GM21825 (cell line): ENCODE measurements around the gene SZT2.
"Not testable (repeated sequence)": the region's sequence is repeated elsewhere in the genome, so short reads cannot be mapped to it uniquely, and the experiment has no call there.

Source experiments
- ATAC-seq: cut with Tn5 transposase; IDR thresholded peaks from one replicate; pipeline ENCODE4 v1.9.1; 2021; ENCODE audit warnings: mild to moderate bottlenecking, moderate library complexity; ENCODE audit not compliant: unreplicated experiment

The SZT2 gene

DNA sequence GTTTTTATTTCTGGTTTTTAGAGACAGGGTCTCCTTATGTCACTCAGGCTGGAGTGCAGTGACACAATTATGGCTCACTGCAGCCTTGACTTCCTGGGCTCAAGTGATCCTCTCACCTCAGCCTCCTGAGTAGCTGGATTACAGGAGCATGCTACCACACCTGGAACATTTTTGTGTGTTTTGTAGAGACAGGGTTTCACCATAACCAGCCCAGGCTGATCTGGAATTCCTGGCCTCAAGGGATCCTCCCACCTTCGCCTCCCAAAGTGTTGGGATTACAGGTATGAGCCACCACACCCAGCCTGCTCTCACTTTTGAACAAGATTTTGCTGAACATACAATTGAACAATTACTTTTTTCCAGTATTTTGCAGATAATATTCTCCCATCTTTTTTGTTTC lies 88.0 kb downstream of the SZT2 start:
- ATAC-seq: no peak

DNA sequence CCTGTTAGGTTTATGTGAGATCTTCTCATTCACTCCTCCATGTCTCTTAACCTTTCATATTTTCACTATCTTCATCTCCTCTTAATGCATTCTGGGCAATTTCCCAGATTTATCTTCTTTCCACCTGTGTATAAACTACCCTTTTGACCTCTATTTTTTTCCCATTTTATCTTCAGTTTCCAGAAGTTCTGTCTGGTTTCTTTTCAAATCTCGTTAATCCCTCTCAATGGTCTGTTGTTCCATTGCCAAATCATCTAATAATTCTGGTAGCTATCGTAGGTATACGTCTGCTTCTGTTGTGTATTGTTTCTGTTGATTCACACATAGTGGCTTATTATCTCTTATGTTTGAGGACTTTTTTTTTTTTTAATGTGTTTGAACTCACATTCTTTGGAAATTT lies 89.7 kb downstream of the SZT2 start:
- ATAC-seq: no peak

DNA sequence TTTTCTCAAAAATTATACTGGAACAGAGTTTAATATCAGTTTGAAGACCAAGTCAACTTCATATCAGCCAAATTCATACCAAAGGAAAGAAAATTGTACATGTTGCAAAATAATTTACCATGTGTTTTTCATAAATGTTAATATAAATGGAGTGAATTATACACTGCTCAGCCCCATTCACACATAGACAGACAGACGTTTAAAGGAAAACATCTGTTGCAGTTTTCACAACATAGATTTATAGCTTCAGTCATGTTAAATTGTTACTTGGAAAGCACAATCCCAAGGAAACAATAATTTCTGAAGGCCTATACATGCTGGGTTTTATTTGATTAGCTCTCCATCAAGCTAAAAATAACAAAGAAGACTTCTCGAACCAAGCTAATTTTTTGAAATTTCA lies 91.8 kb downstream of the SZT2 start:
- no peak for ATAC-seq

DNA sequence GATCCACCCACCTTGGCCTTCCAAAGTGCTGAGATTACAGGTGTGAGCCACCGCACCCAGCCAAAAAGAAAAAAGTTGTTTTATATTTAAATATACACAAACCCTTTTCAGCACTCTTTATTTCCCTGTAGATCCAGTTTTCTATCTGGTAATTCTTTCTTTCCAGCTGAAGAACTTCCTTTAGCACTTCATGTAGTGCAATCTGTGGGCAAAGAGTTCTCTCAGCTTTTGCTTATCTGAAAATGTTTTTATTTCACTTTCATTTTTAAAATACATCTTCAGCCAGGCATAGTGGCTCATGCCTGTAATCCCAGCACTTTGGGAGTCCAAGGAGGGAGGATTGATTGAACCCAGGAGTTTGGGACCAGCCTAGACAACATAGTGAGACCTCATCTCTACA lies 92.5 kb downstream of the SZT2 start:
- ATAC-seq: no peak

DNA sequence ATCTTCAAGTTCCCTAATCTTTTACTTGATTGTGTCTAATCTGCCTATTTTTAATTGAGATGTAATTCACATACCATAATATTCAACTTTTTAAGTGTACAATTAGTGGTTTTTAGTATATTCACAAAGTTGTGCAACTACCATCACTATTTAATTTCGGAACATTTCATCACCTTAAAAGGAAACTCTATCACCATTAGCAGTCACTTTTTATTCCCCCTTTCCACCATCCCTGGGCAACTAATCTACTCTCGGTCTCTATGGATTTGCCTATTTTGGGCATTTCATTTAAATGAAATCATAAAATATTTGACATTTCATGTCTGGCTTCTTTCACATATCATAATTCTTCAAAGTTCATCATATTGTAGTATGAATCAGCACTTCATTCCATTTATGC lies 94.7 kb downstream of the SZT2 start:
- no peak for ATAC-seq

DNA sequence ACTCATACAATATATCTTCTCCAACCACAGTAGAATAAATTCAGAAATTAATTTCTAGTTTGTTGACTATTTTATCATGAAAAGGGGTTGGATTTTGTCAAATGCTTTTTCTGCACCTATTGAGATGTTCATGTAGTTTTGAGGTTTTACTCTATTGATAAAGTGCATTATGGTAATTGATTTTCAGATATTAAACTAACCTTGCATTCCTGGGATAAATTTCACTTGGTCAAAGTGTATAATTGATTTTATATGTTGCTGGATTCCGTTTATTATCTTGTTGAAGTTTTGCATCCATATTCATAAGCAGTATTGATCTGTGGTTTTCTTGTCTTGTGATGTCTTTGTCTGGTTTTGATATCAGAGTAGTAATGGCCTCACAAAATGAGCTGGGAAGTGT lies 98.5 kb downstream of the SZT2 start:
- no peak for ATAC-seq

DNA sequence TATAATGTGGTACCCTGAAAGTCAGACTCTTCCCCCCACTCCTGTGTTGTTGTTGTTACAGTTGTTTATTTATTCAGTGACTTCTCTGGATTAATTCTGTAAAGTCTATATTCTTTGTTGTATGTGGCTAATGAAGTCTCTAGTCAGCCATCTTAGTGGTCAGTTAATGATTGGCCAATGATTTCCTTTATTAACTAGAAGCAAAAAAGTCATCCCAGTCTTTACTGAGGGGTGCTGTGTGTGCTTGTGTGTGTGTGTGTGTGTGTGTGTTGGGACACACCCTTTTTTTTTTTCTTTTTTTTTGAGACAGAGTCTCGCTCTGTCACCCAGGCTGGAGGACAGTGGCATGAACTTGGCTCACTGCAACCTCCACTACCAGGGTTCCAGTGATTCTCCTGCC lies 101.4 kb downstream of the SZT2 start:
- ATAC-seq: no peak

DNA sequence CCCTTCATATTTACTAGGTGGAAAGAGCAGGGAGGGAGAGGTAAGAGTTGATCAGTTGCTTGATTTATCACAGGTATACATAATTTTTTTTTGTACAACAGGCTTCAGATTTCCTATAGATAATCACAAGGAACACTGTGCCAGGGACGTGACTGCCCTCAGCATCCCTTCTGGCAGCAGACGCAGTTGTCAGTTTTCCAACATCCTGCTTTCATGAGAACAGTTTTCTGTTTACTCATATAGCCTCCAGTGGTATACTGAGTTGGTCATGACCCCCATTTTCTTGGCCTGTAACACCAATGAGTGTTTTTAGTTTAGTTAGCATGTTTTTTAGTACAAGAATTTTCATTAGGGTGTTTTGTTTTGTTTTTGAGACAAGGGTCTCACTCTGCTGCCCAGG lies 103.1 kb downstream of the SZT2 start:
- ATAC-seq: no peak

DNA sequence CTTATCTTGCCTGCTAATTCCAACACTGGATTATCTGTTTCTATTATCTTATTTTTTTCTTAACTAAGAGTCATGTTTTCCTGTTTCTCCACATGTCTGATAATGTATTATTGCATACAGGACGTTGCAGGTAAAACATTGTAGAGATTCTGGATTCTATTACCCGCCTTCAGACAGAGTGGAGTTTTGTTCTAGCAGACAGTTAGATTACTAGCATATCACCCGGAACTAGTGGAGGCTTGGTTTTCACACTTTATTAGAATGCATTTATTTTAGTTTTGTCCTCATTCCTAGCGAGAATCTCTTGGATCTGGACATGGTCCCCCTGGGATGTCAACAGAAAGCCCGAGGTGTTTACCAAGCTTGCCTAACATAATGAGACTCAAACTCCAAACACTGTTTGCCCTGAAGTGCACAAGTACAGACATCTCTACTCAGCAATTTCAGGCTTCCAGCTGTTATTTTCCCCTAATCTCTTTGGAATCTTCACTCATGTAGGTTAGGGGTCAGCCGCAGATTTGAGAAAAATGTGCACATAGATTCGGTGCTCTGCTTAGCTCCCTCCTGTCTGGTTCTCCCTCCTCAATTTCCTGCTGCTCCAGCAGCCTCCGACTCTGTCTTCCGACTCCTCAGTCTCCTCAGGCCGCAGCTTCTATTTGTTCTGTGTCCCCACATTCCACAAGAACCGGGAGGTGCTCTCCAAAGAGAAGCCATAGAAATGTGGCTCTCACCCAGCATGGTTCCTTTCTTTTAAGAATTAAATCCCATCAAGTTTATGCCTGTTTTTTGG lies 104.2 kb downstream of the SZT2 start:
- no peak for ATAC-seq

DNA sequence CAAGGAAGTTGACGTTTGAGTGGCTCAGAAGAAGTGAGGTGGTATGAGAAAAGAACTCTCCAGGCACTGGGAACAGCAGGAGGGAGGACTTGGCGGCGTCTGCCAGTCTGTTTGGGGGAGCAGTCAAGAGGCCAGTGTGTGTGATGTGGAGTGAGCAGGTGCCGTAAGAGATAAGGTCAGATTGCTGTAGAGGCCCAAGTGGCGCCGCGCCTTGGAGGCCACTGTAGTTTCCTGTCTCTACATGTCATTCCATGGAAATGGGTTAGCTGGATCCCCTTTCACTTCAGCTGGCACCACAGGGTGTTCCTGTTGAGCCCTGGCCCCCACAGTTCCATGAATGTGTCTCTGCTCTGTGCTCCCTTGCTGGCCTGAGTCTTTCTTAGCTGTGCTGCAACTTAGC lies 105.5 kb downstream of the SZT2 start:
- no peak for ATAC-seq

DNA sequence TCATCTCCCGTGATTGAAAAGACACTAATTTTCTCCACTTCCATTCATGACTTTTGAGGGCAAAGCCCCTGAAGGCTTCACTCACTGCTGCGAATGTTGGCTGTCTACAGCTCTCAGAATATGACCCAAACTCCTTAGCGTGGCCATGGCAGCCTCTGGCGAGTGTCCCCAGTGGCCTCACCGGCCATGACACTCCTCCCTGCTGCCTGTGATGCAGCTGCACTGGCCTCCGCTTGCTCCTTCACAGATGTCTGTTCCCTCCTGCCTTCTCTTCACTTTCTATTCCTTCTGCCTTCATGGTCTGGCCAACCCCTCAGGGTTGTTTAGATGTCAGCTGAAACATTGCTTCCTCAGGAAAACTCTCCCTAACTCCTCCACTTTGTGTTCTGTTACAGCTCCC lies 110.2 kb downstream of the SZT2 start:
- no peak for ATAC-seq

DNA sequence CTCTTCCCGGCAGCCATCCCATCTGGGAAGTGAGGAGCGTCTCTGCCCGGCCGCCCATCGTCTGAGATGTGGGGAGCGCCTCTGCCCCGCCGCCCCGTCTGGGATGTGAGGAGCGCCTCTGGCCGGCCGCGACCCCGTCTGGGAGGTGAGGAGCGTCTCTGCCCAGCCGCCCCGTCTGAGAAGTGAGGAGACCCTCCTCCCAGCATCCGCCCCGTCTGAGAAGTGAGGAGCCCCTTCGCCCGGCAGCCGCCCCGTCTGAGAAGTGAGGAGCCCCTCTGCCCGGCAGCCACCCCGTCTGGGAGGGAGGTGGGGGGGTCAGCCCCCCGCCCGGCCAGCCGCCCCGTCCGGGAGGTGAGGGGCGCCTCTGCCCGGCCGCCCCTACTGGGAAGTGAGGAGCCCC lies 112.1 kb downstream of the SZT2 start:
- not testable (repeated sequence) for ATAC-seq

DNA sequence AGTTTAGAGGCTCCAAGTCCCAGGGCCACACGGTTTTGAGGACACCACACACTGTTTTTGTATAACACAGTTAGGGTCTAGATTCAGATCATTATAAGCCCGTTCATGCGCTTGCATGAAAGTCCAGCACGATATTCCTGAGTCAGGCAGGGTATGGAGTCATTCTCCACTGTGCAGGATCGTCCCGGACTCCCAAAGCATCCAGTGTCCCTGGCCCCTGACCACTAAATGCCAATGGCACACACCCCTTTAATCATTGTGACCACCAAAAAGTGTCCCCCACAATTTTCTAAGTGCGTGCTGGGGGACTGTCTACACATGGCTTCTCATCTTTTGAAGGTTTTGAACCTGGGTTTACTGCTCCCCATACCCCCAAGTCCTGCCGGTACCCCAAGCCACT lies 113.8 kb downstream of the SZT2 start:
- no peak for ATAC-seq
